Stimulated activated CD4-positive, alpha-beta T cell treated with anti-CD3 and anti-CD28 coated beads, Interleukin-2, amount 100 ng/mL, for 4 hours (primary cell): Measurements from ENCODE around the gene M1AP.

Source experiments
- DNase-seq: peaks from one replicate; pipeline ENCODE4 v3.0.0-alpha.2; 2020; ENCODE audit warnings: low read depth

M1AP gene, protein sequence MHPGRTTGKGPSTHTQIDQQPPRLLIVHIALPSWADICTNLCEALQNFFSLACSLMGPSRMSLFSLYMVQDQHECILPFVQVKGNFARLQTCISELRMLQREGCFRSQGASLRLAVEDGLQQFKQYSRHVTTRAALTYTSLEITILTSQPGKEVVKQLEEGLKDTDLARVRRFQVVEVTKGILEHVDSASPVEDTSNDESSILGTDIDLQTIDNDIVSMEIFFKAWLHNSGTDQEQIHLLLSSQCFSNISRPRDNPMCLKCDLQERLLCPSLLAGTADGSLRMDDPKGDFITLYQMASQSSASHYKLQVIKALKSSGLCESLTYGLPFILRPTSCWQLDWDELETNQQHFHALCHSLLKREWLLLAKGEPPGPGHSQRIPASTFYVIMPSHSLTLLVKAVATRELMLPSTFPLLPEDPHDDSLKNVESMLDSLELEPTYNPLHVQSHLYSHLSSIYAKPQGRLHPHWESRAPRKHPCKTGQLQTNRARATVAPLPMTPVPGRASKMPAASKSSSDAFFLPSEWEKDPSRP

DNA sequence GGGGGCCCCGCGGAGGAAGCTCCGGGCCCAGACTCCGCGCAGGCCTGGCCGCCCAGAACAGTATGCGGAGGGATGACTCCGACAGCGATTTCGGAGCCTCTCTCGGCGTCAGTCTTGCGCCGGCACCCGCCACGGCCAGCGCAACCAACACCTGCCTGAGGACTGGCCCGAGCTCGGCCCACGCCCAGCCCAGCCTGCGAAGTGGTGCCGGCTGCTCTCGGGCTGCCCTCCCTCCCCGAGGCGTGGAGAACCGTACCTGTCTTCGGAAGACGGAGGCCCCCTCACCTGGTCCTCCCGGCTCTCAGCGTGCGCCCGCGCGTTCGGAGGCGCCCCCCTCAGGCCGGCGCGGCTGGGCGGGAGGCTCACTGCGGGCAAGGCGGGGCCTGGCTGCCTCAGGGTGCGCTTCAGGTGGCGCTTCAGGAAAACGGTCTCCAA, at the start of gene M1AP:
M1AP (minus strand) TSS at position 322 of the 435 bp plus-strand sequence. CDS start 8,055 bp downstream, outside the sequence.
- DNase-seq, result no peak

DNA sequence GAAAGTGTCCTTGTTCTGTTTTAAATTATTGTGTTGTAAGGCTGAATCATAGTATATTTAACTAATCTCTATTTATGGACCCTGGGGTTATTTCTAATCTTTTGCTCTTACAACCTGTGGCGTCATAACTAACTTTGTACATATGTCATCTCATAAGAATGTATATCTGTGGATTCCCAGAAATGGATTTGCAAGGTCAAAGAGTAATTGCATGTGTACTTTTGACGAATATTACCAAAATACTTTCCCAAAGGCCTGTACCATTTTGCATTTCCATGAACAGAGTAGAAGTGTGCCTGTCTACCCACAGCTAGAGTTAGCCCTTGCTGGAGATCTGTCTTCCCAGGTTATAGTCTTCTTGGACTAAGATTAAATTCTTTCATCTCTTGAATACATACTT, 48.7 kb upstream of the M1AP start:
- DNase-seq, result no peak

GRCh38 chr2:74695663-74696062, 47.5 kb upstream of the M1AP start:
- no peak for DNase-seq

GRCh38 chr2:74694281-74694680, 46.2 kb upstream of the M1AP start:
- no peak for DNase-seq

DNA sequence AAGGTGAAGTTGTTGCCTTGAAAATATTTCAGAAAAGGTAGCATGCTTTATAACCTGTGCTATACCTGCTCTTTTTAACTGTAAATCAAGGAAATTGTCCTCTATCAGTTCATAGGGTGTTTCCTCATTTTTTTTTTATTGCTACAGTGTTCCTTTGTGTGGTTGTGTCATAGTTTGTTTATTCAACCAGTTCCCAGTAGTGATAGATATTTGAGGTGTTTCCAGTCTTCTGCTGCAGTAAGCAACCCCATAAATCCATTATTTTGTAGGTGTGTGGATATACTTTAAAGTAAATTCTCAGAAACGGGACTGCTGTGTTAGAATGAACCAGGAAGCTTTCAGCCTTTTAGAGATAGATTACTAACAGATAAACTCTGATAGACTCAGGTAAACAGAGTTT, 45.5 kb upstream of the M1AP start:
- DNase-seq, result no peak

GRCh38 chr2:74693213-74693612, 45.1 kb upstream of the M1AP start:
- no peak for DNase-seq

DNA sequence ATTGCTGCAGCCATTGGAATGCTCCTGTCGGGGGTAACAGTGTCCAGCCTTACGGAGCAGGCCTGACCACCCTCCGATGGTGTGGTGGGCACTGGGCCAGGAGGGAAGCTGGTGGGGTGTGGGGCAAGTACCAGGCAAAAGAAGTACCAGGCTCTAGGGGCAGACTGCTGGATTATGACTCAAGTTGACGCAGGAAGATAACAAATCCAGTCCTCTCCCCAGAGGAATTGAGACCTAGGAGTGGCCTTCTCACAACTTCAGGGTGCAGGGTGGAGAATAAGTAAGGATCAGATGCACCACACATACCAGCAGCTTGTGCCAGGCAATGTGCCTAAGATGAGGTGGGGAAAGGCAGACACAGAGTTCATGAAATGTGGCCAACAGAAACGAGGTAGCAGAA, 43.8 kb upstream of the M1AP start:
- no peak for DNase-seq

DNA sequence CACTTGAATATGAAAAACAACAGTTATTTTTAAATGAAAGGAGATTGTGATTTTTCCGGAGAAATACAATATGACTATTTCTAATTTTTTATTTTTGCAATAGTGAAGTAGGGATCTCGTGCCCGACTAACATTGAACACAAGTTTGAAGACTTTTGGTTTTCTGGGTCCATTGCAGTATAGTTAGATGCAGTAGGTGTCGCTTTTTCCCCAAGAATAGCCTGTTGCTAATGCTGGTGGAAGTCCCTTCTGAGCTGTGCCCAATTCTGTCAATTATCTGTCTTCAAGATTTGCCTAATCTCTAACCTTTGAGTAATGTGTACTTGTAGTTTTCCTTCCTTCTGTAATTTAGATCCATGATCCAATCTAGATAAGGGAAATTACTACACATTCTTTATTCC, 42.4 kb upstream of the M1AP start:
- peak; percentile 6 for DNase-seq

GRCh38 chr2:74689671-74690070, 41.5 kb upstream of the M1AP start:
- no peak for DNase-seq

DNA sequence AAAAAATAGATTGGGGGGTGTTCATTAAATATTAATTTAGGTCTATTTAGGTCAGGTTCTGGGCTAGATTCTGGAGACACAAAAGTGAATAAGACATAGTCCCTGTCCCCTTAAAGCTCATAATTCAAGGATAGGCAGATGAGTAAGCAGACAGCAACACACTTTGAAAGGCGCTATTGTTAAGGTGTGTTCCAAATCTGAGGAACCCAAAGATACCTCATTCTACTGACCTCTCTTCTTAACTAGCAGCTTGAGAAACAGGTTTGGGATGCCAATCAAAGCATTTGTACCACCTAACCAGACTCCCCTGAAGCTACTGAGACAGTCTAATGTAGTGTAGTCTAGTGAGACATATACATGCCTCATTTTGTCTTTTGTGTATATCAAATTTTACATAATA, 40.8 kb upstream of the M1AP start:
- DNase-seq, result no peak

GRCh38 chr2:74685408-74685807, 37.3 kb upstream of the M1AP start:
- no peak for DNase-seq

GRCh38 chr2:74682501-74682900, 34.4 kb upstream of the M1AP start:
- DNase-seq, result no peak

GRCh38 chr2:74679615-74680014, 31.5 kb upstream of the M1AP start:
- no peak for DNase-seq

- DNase-seq, result no peak
Measured at GRCh38 chr2:74676331-74676730, 28.2 kb upstream of the M1AP start.

- DNase-seq, result no peak
Measured at GRCh38 chr2:74675090-74675489, 27.0 kb upstream of the M1AP start.

- DNase-seq, result no peak
Measured at GRCh38 chr2:74673826-74674528, 25.8 kb upstream of the M1AP start.

DNA sequence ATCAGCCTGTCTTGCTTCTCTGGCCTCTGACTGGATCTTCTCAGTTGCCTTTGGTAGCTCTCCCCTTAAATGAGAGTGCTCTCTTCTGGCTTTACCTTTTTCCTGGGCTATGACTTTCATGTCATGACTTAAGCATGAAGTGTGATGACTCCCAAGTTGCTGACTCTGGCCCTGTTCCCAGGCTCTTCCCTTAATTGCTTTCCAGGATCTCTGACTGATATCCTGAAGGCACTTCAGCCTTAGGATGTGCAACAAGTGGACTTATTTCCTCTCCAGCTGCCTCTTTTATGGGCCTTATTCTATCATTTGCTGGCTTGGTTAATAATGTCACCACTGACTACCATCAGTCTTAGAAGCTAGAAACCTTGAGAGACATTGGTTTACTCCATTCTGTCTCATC, 23.3 kb upstream of the M1AP start:
- no peak for DNase-seq

DNA sequence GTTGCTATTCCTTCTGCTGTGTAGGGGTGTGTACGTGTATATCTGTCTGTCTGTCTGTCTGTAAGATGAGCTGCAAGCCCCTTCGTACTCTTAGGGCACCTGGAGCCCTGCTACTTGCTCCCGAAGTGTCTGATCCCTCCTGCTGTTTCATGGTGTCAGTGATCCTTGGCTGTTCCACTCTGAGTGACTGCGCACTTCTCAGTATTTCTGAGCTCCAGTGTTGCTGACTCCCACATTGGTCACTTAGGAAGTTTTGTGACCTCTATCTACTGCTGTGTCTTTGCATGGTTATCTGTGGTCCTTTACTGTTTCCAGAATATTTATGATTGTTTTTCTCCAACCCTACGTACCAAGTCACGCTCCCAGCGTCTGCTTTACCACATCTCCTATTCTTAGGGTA, 22.1 kb upstream of the M1AP start:
- DNase-seq, result no peak

- DNase-seq, result no peak
Measured at GRCh38 chr2:74668087-74668486, 20.0 kb upstream of the M1AP start.

- DNase-seq, result no peak
Measured at GRCh38 chr2:74659462-74659861, 11.3 kb upstream of the M1AP start.

- no peak for DNase-seq
Measured at GRCh38 chr2:74658516-74658915, 10.4 kb upstream of the M1AP start.

- DNase-seq, result no peak
Measured at GRCh38 chr2:74655579-74655978, 7.4 kb upstream of the M1AP start.
